ENCODE data around the gene OR52B2.

DNA sequence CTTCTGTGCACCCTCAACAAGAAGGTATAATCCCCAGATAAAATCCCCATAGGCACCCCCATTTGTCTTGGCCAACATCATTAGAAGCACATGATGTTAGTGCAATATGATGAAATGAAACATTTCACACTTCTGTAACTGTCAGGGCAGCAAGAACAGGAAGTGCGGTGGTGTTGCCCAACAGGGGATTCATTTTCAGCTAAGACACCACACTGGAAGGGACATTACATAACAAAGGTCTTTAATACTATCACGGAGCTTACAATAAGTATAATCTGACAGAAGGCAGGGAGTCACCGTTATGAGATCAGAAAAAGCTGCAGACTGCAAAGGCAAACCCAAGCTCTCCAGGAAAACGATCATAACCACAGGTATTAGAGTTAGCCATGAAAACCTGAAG, 30.8 kb upstream of the OR52B2 start:
- TF ChIP-seq CTCF (conservative IDR thresholded peaks at IDR 0.05; ENCODE audit: low read depth, low read length) (no peak), EZH2 (IDR thresholded peaks at IDR 0.05; ENCODE audit: low read length, unreplicated experiment) (no peak), EZH2phosphoT487 (IDR thresholded peaks at IDR 0.05; ENCODE audit: borderline replicate concordance, low read length) (no peak)

Data from PC-3 (cell line).